ENCODE measurements around the gene KEAP1. TPM values are rescaled to one million over a fixed set of nuclear protein-coding genes. Genes with fewer than 3 reads are reported as not detected.
"Not testable (repeated sequence)": the region's sequence is repeated elsewhere in the genome, so short reads cannot be mapped to it uniquely, and the experiment has no call there.

KEAP1 gene
- total and polyA plus RNA-seq, 9 of the 15 experiments (the other 6 are each of a cell fraction or from before 2014, with no cell fraction given): 2.1 to 95.6 (median 64.3) TPM

DNA sequence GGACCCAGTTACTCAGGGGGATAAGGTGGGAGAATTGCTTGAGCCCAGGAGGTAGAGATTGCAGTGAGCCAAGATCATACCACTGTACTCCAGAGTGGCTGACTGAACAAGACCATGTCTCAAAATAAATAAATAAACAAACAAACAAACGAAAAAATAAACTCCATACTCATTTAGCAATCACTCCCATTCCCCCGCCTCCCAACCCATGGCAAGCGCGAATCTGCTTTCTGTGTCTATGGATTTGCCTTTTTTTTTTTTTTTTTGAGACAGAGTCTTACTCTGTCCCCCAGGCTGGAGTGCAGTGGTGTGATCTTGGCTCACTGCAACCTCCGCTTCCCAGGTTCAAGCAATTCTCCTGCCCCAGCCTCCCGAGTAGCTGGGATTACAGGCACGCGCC is 23.7 kb upstream of the KEAP1 start:
- H3K4me3 ChIP-seq; H2AFZ ChIP-seq (ENCODE audit: low read depth, low read length); in situ Hi-C loops (cut with MboI); DNase-seq (ENCODE audit: extremely low read depth in 1 of 4, low spot score in 3 of 4); H3K4me1 ChIP-seq (replicated peaks in 1 of 2; ENCODE audit: control insufficient read depth in 2 of 2, insufficient read depth in 2 of 2, low read length in 2 of 2); FAIRE-seq; H4K20me1 ChIP-seq (replicated peaks; ENCODE audit: control insufficient read depth, insufficient read depth, low read length); H3K9me1 ChIP-seq (ENCODE audit: control insufficient read depth, insufficient read depth, low read length); H3K79me2 ChIP-seq (ENCODE audit: control insufficient read depth, insufficient read depth, low read length); BruUV-seq (replicated peaks); H3K9me3 ChIP-seq (replicated peaks; ENCODE audit: control insufficient read depth, insufficient read depth, low read depth, low read length); H3K9ac ChIP-seq (ENCODE audit: insufficient read depth in 1 of 2, low read depth in 2 of 2, low read length in 2 of 2); ATAC-seq; CTCF ChIA-PET (ENCODE audit: low intra/inter-chr PET ratio); H3K36me3 ChIP-seq (ENCODE audit: control insufficient read depth, insufficient read depth, low read length); intact Hi-C loops (cut with micrococcal nuclease); H3K27ac ChIP-seq (ENCODE audit: extremely low read depth, low read depth, low read length); H3K4me2 ChIP-seq (ENCODE audit: insufficient read depth, low read length); H3K27me3 ChIP-seq (ENCODE audit: control insufficient read depth in 2 of 2, insufficient read depth in 2 of 2, low read length in 2 of 2): not testable (repeated sequence)
- POLR2A ChIA-PET: interaction anchor here (0.5 kb wide), 1 partner anchor 428 kb away, joined by 3 read pairs; no protein-coding TSS in a partner anchor
- 46% methylated on average over 4 of the region's 8 CpGs for WGBS (ENCODE audit: insufficient coverage, low coverage, missing lambda C conversion rate)
- TF ChIP-seq, protein P1, sequence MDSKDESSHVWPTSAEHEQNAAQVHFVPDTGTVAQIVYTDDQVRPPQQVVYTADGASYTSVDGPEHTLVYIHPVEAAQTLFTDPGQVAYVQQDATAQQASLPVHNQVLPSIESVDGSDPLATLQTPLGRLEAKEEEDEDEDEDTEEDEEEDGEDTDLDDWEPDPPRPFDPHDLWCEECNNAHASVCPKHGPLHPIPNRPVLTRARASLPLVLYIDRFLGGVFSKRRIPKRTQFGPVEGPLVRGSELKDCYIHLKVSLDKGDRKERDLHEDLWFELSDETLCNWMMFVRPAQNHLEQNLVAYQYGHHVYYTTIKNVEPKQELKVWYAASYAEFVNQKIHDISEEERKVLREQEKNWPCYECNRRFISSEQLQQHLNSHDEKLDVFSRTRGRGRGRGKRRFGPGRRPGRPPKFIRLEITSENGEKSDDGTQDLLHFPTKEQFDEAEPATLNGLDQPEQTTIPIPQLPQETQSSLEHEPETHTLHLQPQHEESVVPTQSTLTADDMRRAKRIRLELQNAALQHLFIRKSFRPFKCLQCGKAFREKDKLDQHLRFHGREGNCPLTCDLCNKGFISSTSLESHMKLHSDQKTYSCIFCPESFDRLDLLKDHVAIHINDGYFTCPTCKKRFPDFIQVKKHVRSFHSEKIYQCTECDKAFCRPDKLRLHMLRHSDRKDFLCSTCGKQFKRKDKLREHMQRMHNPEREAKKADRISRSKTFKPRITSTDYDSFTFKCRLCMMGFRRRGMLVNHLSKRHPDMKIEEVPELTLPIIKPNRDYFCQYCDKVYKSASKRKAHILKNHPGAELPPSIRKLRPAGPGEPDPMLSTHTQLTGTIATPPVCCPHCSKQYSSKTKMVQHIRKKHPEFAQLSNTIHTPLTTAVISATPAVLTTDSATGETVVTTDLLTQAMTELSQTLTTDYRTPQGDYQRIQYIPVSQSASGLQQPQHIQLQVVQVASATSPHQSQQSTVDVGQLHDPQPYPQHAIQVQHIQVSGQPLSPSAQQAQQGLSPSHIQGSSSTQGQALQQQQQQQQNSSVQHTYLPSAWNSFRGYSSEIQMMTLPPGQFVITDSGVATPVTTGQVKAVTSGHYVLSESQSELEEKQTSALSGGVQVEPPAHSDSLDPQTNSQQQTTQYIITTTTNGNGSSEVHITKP (IDR thresholded peaks at IDR 0.05; ENCODE audit: partially characterized antibody): peak; percentile 59

GRCh38 chr19:10525636-10526035 is 22.5 kb upstream of the KEAP1 start:
- FAIRE-seq (no peak), ATAC-seq (no peak), DNase-seq (ENCODE audit: extremely low read depth in 1 of 4, low spot score in 3 of 4) (no peak)
- peaks cover 0 to 3% of the 10 kb centered on the region in 2 experiments; a peak in 2 of 5 replicates for H3K4me1 ChIP-seq (replicated peaks in 1 of 2; ENCODE audit: control insufficient read depth in 2 of 2, insufficient read depth in 2 of 2, low read length in 2 of 2)
- H4K20me1 ChIP-seq (replicated peaks; ENCODE audit: control insufficient read depth, insufficient read depth, low read length): no peaks in the 10 kb centered on the region; the same call in 1 of the 2 replicates
- no peak overlapping the region for H2AFZ ChIP-seq (ENCODE audit: low read depth, low read length)
- no peak overlapping the region for H3K9ac ChIP-seq (ENCODE audit: insufficient read depth in 1 of 2, low read depth in 2 of 2, low read length in 2 of 2)
- H3K36me3 ChIP-seq (ENCODE audit: control insufficient read depth, insufficient read depth, low read length): no peaks in the 10 kb centered on the region
- intact Hi-C loops (cut with micrococcal nuclease): no loop called here
- ChIA-PET POLR2A (interaction anchor here (0.7 kb wide), 1 partner anchor 9 kb away, joined by 3 read pairs; no protein-coding TSS in a partner anchor), CTCF (ENCODE audit: low intra/inter-chr PET ratio) (no interaction called here)
- H3K27me3 ChIP-seq (ENCODE audit: control insufficient read depth in 2 of 2, insufficient read depth in 2 of 2, low read length in 2 of 2): no peaks in the 10 kb centered on the region
- H3K4me3 ChIP-seq: no peak overlapping the region
- BruUV-seq (replicated peaks): no TSS peak
- in situ Hi-C loops (cut with MboI): no loop called here
- H3K27ac ChIP-seq (ENCODE audit: extremely low read depth, low read depth, low read length): no peak overlapping the region
- WGBS (ENCODE audit: insufficient coverage, low coverage, missing lambda C conversion rate): 65% methylated on average over 7 of the region's 7 CpGs
- H3K79me2 ChIP-seq (ENCODE audit: control insufficient read depth, insufficient read depth, low read length): no peaks in the 10 kb centered on the region
- no peaks in the 10 kb centered on the region for H3K9me1 ChIP-seq (ENCODE audit: control insufficient read depth, insufficient read depth, low read length)
- no peaks in the 10 kb centered on the region for H3K9me3 ChIP-seq (replicated peaks; ENCODE audit: control insufficient read depth, insufficient read depth, low read depth, low read length)
- H3K4me2 ChIP-seq (ENCODE audit: insufficient read depth, low read length): no peak overlapping the region
- no peak for TF ChIP-seq E2F4 (CRISPR knock-in tag; IDR thresholded peaks at IDR 0.05; ENCODE audit: low read depth)
- TF ChIP-seq SLC30A9 (CRISPR knock-in tag; IDR thresholded peaks at IDR 0.05): no peak
- TF ChIP-seq ZNF23 (CRISPR knock-in tag; IDR thresholded peaks at IDR 0.05): no peak
- no peak for TF ChIP-seq MXI1 (IDR thresholded peaks at IDR 0.05; ENCODE audit: low read depth, low read length)
- no peak for TF ChIP-seq DLX4 (CRISPR knock-in tag; IDR thresholded peaks at IDR 0.05)

All from K562 (cell line).